H9 (cell line): ENCODE measurements around the gene MAST4. TPM values are rescaled to one million over a fixed set of nuclear protein-coding genes. Genes with fewer than 3 reads are reported as not detected.

Experiments used
- DNase-seq: peaks from one replicate; pipeline ENCODE4 v3.0.0-alpha.2; 2017
- H2AFZ ChIP-seq: one replicate; pipeline ENCODE4 v1.6.1; 2013; ENCODE audit warnings: mild to moderate bottlenecking, low read length, control low read depth, moderate library complexity
- H2AK5ac ChIP-seq: 2 replicates; pipeline ENCODE4 v1.6.1; 2013; ENCODE audit warnings: low read length, control low read depth, mixed read lengths; ENCODE audit not compliant: insufficient read length
- H2BK120ac ChIP-seq: one replicate; pipeline ENCODE4 v1.6.1; 2013; ENCODE audit warnings: low read depth, mild to moderate bottlenecking, low read length, control low read depth, inconsistent platforms; ENCODE audit not compliant: poor library complexity, severe bottlenecking
- H2BK12ac ChIP-seq: 2 replicates; pipeline ENCODE4 v1.6.1; 2013; ENCODE audit warnings: low read length, control low read depth, mixed read lengths, low read depth; ENCODE audit not compliant: insufficient read length
- H2BK15ac ChIP-seq: 2 replicates; pipeline ENCODE4 v1.6.1; 2013; ENCODE audit warnings: low read depth, low read length, control low read depth
- H2BK20ac ChIP-seq: one replicate; pipeline ENCODE4 v1.6.1; 2013; ENCODE audit warnings: low read depth, mild to moderate bottlenecking, low read length, control low read depth, inconsistent platforms; ENCODE audit not compliant: poor library complexity, severe bottlenecking
- H2BK5ac ChIP-seq: 2 replicates; pipeline ENCODE4 v1.6.1; 2013; ENCODE audit warnings: low read length, control low read depth, mixed read lengths; ENCODE audit not compliant: insufficient read length
- H3K14ac ChIP-seq: 2 replicates; pipeline ENCODE4 v1.6.1; 2013; ENCODE audit warnings: low read length, control low read depth; ENCODE audit not compliant: insufficient read depth
- H3K18ac ChIP-seq: 2 replicates; pipeline ENCODE4 v1.6.1; 2013; ENCODE audit warnings: low read depth, mild to moderate bottlenecking, mixed read lengths, low read length, control low read depth; ENCODE audit not compliant: insufficient read length
- H3K23ac ChIP-seq: 2 replicates; pipeline ENCODE4 v1.6.1; 2013; ENCODE audit warnings: low read length, control low read depth, mixed read lengths, low read depth; ENCODE audit not compliant: insufficient read length
- H3K23me2 ChIP-seq: 2 replicates; pipeline ENCODE4 v1.6.1; 2013; ENCODE audit warnings: low read depth, mild to moderate bottlenecking, mixed read lengths, low read length, control low read depth; ENCODE audit not compliant: insufficient read length, poor library complexity, severe bottlenecking
- H3K27ac ChIP-seq: 2 replicates; pipeline ENCODE4 v1.5.1; 2013; ENCODE audit warnings: low read length, control low read depth, mixed read lengths, low read depth; ENCODE audit not compliant: insufficient read length
- H3K27me3 ChIP-seq: 2 replicates; pipeline ENCODE4 v1.6.1; 2013; ENCODE audit warnings: low read length, control low read depth, inconsistent platforms; ENCODE audit not compliant: insufficient read depth
- H3K4ac ChIP-seq: 2 replicates; pipeline ENCODE4 v1.6.1; 2013; ENCODE audit warnings: low read depth, mild to moderate bottlenecking, control low read depth, inconsistent platforms, low read length, moderate library complexity
- H3K4me1 ChIP-seq: 2 replicates; pipeline ENCODE4 v1.6.1; 2013; ENCODE audit warnings: low read length, control low read depth, inconsistent platforms; ENCODE audit not compliant: insufficient read depth
- H3K4me2 ChIP-seq: 2 replicates; pipeline ENCODE4 v1.6.1; 2013; ENCODE audit warnings: low read length, control low read depth, mixed read lengths; ENCODE audit not compliant: insufficient read length, insufficient read depth
- H3K56ac ChIP-seq: 2 replicates; pipeline ENCODE4 v1.6.1; 2013; ENCODE audit warnings: low read depth, mild to moderate bottlenecking, mixed read lengths, low read length, control low read depth; ENCODE audit not compliant: insufficient read length
- H3K79me1 ChIP-seq: 2 replicates; pipeline ENCODE4 v1.6.1; 2013; ENCODE audit warnings: low read depth, mild to moderate bottlenecking, moderate library complexity, low read length, control low read depth, inconsistent platforms; ENCODE audit not compliant: insufficient read depth, poor library complexity, severe bottlenecking
- H3K79me2 ChIP-seq: 2 replicates; pipeline ENCODE4 v1.6.1; 2013; ENCODE audit warnings: low read length, control low read depth, inconsistent platforms; ENCODE audit not compliant: insufficient read depth
- H3K9ac ChIP-seq: 2 replicates; pipeline ENCODE4 v1.6.1; 2013; ENCODE audit warnings: low read length, control low read depth, mixed read lengths; ENCODE audit not compliant: insufficient read length; ENCODE audit errors: extremely low read depth
- H3K9me3 ChIP-seq: one replicate; pipeline ENCODE4 v1.6.1; 2013; ENCODE audit warnings: low read depth, low read length, inconsistent platforms; ENCODE audit not compliant: control insufficient read depth
- H3T11ph ChIP-seq: one replicate; pipeline ENCODE4 v1.6.1; 2013; ENCODE audit warnings: mild to moderate bottlenecking, low read length, control low read depth, inconsistent platforms
- H4K20me1 ChIP-seq: one replicate; pipeline ENCODE4 v1.6.1; 2013; ENCODE audit not compliant: control insufficient read depth, insufficient read length, insufficient read depth
- H4K5ac ChIP-seq: 2 replicates; pipeline ENCODE4 v1.6.1; 2013; ENCODE audit warnings: low read depth, mild to moderate bottlenecking, mixed read lengths, low read length, control low read depth; ENCODE audit not compliant: insufficient read length
- H4K8ac ChIP-seq: replicated peaks from 2 replicates; pipeline ENCODE4 v1.6.1; 2013; ENCODE audit warnings: low read length, control low read depth, mixed read lengths, low read depth; ENCODE audit not compliant: insufficient read length
- H4K91ac ChIP-seq: 2 replicates; pipeline ENCODE4 v1.6.1; 2013; ENCODE audit warnings: low read depth, mild to moderate bottlenecking, moderate library complexity, mixed read lengths, low read length, control low read depth; ENCODE audit not compliant: insufficient read length
- H3K27ac Mint-ChIP-seq, 3 experiments: 2 replicates in 2 of 3; 3 replicates in 1 of 3; pipeline ENCODE4 v1.8.0; 2020 to 2021; ENCODE audit warnings: mixed read lengths in 3 of 3, mild to moderate bottlenecking in 1 of 3, moderate library complexity in 1 of 3
- H3K27me3 Mint-ChIP-seq: 2 replicates; pipeline ENCODE4 v1.8.0; 2021; ENCODE audit warnings: low read depth, mild to moderate bottlenecking, moderate library complexity, mixed read lengths
- H3K36me3 Mint-ChIP-seq, 3 experiments: 2 replicates in 2 of 3; 3 replicates in 1 of 3; pipeline ENCODE4 v1.8.0; 2020 to 2021; ENCODE audit warnings: low read depth in 3 of 3, mixed read lengths in 3 of 3; ENCODE audit not compliant: insufficient read depth in 1 of 3
- H3K4me1 Mint-ChIP-seq, 2 experiments: 2 replicates each; pipeline ENCODE4 v1.8.0; 2020; ENCODE audit warnings: mixed read lengths in 2 of 2
- H3K4me3 Mint-ChIP-seq, 2 experiments: 2 replicates in 1 of 2; 3 replicates in 1 of 2; pipeline ENCODE4 v1.8.0; 2020 to 2021; ENCODE audit warnings: mild to moderate bottlenecking in 2 of 2, mixed read lengths in 2 of 2, moderate library complexity in 1 of 2
- H3K9me3 Mint-ChIP-seq, 2 experiments: 2 replicates in 1 of 2; 3 replicates in 1 of 2; pipeline ENCODE4 v1.8.0; 2020; ENCODE audit warnings: mild to moderate bottlenecking in 2 of 2, mixed read lengths in 2 of 2, moderate library complexity in 1 of 2
- CTCF ChIP-seq: fragments of 200-600 bp; sonication (generic); conservative IDR thresholded peaks from 3 replicates; pipeline ENCODE4 v1.8.0; 2021; ENCODE audit warnings: antibody characterized with exemption, mild to moderate bottlenecking
- WGBS: extraction: QIAGEN DNeasy Blood & Tissue Kit; methylation state at CpG from one replicate; pipeline ENCODE4 v1.1.7; 2013; ENCODE audit warnings: missing lambda C conversion rate, low lambda C conversion rate, mixed read lengths; ENCODE audit not compliant: insufficient read length; ENCODE audit errors: extremely low coverage; 5-methylcytosine and 5-hydroxymethylcytosine counted together
- total RNA-seq: library from RNA; stranded (reverse); gene quantifications from 2 replicates; pipeline ENCODE4 v1.2.1, GENCODE V29; 2021

The MAST4 gene
- total RNA-seq, 1 experiment from 2014 or later: 3.7 TPM

DNA sequence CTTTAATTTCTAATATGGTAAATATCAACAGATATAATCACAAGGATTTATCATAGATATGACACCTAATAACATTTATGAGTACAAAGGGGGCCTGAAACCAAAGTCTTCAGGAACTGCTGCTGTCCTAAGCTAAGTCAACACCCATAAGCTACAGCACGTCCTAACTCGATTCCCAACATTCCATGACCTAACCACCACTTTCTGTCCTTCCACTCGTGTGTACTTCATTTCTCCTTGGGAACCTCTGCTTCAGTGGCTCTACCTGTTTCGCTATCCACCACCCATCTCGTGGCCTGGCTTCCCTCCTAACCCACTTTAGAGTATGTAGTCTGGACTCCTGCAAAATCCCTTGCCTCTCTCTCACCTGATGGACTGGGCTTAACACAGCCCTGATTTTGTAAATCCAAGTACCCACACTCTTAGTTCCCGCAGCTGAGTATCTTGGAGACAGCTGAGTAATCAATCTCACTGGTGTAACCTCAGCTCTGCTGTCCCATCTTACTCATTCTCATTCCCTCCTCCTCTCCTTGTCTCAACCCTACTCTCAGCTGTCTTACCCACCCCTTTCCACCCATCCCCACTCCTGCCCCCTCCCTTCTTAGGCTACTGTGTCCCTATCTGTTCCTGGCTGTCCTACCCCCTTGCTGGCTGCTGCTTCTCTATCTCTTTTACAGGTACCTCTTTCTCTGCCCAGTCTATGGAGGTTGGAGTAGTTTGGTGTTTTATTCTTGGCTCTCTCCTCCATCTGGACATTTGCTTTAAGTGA lies 101.8 kb downstream of the MAST4 start:
- Histone ChIP-seq H2AFZ (no peak overlapping the region), H3K23ac (no peak overlapping the region), H3K18ac (no peak overlapping the region), H3K27ac (no peak overlapping the region), H3K14ac (no peak overlapping the region), H3K79me2 (no peaks in the 10 kb centered on the region), H4K20me1 (no peaks in the 10 kb centered on the region), H3K9me3 (no peaks in the 10 kb centered on the region), H3K4me1 (no peaks in the 10 kb centered on the region), H3K4ac (no peak overlapping the region), H3K79me1 (no peaks in the 10 kb centered on the region), H2BK12ac (no peak overlapping the region), H3K23me2 (no peaks in the 10 kb centered on the region), H2BK20ac (no peak overlapping the region), H3K4me2 (no peak overlapping the region), H2BK15ac (no peak overlapping the region), H4K8ac (no peak overlapping the region), H4K91ac (no peak overlapping the region), H2AK5ac (no peak overlapping the region), H3K27me3 (peaks cover 15% of the 10 kb centered on the region; the same call in 1 of the 2 replicates), H3K56ac (no peak overlapping the region), H2BK120ac (no peak overlapping the region), H3K9ac (no peak overlapping the region), H3T11ph (no peak overlapping the region), H4K5ac (no peak overlapping the region), H2BK5ac (no peak overlapping the region)
- no peak for DNase-seq
- Mint-ChIP-seq H3K36me3 (no peaks in the 10 kb centered on the region), H3K4me1 (no peaks in the 10 kb centered on the region), H3K9me3 (peaks cover 0 to 1% of the 10 kb centered on the region in 2 experiments; a peak in 2 of 5 replicates), H3K27me3 (peaks cover 83% of the 10 kb centered on the region), H3K27ac (no peak overlapping the region), H3K4me3 (no peak overlapping the region)
- no CpG with 5 or more reads among the region's 6 CpGs for WGBS
- no peak for TF ChIP-seq CTCF
